DMS53 (cell line): ENCODE measurements around the gene COG7.
"Not testable (repeated sequence)": the region's sequence is repeated elsewhere in the genome, so short reads cannot be mapped to it uniquely, and the experiment has no call there.

Experiments used
- DNase-seq: peaks from one replicate; lab custom pipeline; 2025; lab: John Stamatoyannopoulos, UW

The COG7 gene

DNA sequence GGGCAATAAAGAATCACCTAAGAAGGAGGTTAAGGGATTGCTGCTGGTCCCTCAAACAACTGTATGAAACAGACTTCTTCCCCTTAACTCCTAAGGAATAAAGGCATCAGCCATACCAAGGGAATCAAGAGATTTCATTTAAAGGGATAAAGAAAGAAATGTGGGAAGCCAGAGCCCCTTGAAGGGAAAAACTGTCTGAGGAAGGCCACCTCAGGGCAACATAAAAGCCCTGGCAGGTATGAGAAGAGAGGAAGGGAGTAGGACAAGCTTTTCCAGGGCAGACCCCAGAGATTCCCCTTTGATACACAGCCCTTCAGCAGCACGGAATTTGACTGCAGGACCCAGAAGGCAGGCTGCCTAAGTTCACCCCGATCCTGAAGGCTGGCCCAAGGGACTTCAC is 43.5 kb downstream of the COG7 start:
- no peak for DNase-seq

DNA sequence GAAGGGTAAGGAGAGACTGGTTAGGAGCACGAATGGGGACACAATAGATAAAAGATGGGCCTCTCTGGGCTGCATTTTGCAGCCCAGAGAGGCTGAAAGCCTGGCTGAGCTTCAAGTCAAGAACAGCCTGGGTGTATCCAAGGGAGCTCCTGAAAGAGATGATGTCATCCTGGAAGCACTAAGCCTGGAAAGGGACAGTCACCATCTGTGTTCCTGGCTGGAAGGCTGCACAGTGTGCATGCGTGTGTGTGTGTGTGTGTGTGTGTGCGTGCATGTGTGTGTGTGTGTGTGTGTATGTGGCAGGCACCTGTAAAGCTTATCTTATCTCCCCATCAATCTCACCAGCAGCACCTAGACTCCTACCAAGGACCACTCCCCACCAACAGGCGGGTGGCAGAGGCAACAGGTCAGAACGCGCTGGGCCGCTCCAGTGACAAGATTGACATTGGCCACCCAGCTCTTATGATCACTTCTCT is 44.1 kb downstream of the COG7 start:
- DNase-seq = peak; percentile 86

DNA sequence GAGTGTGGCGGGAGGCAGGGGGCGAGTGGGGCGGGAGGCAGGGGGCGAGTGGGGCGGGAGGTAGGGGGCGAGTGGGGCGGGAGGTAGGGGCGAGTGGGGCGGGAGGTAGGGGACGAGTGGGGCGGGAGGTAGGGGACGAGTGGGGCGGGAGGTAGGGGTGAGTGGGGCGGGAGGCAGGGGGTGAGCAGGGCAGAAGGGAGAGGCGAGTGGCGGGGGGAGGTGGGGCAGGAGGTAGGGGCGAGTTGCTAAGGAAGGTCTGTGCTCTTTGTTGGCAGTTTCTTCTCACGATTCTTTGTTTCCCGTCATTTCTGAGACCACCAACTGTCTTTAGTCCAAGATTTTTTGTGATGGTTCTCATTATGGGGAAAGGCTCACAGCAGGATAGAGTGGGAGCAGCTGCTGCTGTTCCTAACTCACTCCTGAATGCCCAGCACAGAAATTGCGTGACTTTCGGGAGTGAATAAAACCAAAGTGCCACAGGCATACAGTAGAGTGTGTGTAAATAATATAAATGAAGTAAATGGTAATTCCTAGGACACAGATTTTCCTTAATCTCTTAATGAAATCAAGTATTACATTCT is 44.7 kb downstream of the COG7 start:
- DNase-seq = no peak

DNA sequence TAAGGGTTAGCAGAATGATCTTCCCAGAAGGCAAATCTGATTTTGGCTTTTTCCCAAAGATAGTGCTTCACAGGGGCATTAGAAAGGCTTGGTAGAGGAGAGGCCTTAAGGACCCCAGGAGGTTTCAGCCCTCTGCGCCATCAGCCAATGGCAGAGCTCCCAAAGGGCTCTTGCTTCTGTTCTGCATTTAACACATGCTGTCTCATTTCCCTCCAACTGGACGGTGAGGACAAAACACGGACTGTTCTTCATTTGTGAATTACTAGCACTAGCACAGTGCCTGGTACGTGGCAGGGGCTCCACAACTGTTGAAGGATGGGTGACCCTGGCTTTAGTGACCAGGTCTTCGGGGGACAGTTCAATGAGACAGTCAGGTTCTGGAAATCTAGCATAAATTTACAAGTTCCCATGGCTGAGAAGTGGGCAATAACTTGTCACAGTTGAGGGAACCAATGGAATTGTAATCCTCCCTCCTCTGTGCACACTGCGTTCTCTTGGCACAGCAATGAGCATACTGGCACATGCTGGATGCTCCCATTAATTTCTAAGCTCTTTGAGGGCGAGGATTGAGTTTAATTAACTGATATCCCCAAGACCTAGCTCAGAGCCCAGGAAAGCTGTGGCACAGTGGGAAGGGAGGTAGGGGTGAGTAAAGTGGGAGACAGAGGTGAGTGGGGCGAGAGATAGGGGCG is 45.4 kb downstream of the COG7 start:
- DNase-seq = no peak

DNA sequence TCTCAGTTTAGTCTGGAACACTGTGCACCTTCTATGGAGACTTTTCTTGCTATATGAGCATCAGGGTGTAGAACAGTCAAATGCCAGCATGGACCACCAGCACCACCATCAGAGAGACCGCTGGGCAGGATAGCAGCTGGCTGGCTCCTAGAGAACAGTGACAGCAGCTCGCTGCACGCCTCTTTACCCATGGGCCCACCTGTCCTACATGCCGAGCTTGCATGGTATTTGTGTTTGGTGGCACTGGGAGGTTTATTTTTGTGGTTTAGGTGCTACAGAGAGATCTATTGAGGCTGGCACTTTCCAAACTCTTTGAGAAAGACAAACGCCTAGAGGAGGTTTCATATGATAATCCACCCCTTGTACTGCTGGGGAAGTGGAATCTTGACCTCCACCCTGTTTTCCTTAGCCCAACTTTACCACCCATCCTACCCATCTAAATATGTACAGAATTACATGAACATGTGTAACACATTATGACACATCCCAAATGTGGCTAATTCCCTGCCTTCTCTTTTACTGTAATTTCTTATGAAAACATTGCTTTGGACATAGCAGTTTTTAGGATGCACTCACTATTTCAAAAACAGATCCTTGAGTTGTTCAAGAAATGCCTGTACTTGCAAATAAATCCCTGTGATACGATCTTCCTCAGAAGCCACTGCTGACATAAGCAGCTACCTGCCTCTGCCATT is 46.3 kb downstream of the COG7 start:
- DNase-seq = no peak

DNA sequence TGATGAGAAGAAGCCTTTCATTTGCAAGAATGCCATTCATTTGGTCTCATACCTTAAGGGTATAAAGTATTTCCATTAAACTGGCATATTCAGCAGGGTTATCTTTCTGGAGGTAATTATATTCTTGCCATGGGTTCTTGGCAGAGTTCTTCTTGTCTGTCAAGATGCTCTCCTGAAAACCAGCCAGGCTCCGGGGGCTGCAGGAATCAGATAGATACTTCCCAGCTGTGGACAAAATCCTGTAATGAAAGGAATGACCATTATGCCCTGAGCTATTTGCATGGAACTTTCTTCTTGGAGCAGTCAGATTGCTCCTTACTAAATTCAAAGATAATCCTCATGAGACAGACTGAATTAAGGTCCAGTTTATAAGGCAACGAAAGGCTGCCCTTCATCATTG is 47.0 kb downstream of the COG7 start:
- no peak for DNase-seq

DNA sequence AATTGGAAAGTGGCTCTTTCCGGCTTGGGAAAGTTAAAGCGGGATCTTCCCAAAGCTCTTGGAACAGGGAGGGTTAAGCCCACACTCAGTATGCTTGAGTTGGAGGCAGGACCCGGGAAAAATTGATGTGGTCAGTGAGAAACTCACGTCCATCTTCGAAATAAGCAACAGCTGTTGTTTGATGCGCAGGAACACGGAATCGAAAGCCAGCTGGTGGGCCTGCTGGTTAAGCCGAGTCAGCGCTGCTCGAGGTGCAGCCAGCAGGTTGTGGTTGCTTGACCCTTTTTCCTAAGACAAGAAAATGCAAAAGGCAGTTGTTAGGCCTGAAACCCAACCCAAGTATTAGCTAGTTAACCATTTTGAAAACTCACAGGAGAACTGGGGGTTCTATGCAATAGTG is 49.4 kb downstream of the COG7 start:
- DNase-seq = no peak

DNA sequence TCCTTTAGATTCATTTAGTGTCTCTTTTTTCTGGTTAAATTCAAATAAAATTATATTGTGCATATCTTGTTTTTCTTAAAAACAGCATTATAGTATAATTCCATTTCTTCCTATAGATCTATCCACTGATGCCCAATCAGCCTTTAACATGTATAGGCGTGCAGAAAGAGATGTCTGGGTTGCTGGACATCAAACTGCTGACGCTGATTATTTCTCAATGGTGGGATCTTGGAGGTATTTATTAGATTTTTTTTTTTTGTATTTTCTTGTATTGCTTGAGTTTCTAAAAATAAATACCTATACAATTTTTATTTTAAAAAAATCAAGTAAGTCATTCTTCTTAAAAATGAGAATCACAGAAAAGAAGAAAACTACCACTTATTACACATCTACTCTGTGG is 50.9 kb downstream of the COG7 start:
- no peak for DNase-seq

DNA sequence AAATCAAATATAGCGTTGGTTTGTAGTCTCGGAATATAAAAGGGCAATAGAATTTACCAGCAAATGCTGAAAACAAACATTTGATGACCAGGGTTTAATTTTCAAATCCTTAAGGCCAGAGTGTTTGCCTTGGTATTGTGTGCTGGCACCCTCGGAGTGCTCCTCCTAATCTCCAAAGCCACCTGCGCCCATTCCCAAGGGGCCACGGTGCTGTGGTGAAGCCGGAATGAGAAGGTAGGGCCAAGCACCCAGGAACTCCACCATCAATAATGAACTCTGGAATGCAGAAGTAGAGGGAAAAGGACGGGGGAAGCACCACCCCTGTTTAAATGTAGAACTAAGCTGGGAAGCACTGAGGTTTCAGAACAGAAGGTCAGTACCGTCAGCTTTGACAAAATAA is 51.9 kb downstream of the COG7 start:
- DNase-seq = no peak

DNA sequence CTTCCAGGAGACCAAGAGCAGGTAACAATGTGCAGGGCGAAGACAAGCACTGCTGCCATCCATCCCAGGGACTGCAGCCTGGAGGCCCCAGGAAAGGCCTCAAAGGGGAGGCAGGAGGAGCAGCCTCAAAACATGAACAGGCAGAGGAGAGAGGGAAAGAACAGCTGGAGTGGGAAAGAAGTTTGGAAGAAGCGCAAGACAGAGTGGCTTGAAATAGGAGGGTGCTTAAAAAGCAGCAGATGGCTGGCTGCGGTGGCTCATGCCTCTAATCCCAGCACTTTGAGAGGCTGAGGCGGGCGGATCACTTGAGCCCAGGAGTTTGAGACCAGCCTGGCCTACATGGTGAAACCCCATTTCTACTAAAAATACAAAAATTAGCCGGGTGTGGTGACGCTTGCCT is 52.5 kb downstream of the COG7 start:
- DNase-seq = not testable (repeated sequence)

DNA sequence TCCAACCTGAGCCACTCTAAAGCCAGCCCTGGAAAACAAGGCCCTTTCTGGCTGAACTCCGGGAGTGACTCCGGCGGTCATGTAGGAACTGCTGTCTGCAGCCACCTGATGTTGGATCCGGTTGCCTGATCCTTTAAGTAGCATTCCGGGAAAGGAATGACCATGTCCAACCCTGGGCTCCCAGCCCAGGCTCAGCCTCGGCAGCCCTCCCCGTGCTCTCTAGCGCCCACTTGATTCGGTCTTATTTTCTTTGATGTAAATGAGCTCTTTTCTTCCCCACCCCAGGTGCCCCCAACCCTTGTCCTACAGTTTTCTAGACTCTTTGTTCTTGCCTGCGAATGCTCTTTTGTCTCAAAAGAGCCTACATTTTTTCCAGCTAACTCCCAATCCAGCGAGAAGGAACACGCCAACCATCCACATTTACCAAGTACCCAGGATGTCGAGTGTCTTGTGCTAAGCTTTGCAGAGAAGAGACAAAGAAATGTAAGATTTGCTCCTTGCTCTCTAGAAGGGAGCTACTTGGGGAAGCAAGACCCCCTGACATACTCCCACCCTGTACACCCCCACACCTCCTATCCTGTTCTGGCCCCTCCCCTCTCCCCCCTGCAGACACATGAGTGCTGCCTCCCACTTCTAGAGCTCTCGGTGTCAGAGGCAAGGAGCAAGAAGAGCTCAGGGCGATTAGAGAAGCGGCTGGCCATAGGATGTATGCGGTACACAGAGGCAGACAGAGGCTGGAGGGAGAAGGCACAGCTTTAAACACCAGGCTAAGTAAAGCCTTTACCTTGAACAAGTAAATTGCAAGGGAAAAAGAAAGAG is 53.8 kb downstream of the COG7 start:
- DNase-seq = no peak

DNA sequence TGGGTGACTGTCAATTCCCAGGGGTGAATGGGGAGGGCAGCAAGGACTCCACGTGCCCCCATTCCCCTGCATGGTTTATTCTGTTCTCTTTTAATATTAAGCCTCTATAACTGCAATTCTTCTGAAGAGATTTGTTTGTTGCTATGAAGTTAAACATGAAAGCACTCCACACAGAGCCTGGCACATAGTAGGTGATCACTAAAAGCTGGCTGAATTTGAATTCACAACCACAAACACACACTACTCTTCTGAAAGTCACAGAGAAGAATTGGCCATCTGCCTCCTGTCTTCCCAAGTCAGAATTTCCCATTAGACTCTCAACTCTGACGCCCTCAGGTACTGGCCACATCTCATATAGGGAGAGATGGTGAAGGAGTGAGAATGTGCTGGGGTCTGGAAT is 55.5 kb downstream of the COG7 start:
- no peak for DNase-seq

DNA sequence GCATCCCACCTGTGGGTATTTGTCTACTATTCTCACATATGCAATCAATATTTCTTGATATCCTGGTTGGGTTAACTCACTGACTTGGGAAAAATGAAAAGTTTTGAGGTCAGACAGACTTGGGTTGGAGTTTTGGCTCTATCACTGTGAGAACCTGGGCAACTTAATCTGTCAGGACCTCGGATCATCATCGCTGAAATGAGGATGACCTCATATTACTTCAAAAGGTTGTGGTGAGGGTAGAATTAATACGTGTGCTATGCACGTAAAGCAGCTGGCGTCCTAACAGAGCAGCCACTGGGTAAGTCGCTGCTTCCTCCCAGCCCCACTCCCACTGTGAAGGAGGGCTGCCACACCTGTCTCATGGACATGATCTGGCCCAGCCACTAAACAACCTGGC is 57.3 kb downstream of the COG7 start:
- no peak for DNase-seq

DNA sequence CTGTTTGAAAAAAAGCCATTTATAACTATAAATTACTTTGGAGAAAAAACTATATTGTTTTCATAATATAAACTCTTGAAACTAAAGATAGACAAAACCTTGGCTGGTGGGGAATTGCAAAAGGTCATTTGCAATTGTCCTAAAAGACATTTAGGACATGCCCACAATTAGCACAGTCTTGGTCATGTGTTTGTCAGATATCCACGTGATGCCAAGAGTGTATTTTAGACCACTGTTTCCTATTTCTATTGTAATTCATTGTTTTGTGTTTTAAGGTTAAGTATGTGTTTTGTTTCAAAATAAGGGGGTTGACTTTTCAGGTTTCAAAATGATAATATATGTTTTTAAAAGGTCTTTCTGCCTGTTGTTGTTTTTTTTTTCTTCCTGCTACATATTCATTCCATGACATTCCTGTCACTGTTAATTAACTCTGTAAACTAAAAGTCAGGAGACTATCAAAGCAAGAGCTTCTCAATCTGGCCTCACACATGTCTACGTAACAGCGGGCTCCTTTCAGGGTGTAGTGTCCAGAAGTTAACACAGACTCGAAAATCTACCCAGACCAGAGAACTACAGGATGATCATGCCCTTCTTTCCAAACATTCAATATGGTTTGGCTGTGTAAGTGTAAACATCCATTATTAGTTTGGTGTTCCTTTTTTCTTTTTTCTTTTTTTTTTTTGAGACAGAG is 58.7 kb downstream of the COG7 start:
- no peak for DNase-seq

DNA sequence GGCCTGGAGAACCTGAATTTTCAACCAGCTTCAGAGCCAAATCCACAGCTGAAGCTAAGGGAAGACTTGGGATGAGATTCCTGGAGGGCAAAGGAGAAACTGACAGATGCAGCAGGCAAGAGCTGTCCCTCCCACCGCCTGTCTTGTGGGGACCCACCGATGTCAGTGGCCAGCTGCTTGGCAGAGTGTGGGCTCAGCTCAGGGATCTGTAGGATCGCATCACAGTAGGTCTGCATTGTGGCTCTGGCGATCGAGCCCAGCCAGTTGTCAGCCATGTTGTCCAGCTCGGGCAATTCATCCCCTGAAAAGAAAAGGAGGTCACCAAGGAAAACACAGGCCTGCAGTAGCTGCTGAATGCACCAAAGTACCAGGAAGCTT is 60.8 kb downstream of the COG7 start:
- DNase-seq = no peak

DNA sequence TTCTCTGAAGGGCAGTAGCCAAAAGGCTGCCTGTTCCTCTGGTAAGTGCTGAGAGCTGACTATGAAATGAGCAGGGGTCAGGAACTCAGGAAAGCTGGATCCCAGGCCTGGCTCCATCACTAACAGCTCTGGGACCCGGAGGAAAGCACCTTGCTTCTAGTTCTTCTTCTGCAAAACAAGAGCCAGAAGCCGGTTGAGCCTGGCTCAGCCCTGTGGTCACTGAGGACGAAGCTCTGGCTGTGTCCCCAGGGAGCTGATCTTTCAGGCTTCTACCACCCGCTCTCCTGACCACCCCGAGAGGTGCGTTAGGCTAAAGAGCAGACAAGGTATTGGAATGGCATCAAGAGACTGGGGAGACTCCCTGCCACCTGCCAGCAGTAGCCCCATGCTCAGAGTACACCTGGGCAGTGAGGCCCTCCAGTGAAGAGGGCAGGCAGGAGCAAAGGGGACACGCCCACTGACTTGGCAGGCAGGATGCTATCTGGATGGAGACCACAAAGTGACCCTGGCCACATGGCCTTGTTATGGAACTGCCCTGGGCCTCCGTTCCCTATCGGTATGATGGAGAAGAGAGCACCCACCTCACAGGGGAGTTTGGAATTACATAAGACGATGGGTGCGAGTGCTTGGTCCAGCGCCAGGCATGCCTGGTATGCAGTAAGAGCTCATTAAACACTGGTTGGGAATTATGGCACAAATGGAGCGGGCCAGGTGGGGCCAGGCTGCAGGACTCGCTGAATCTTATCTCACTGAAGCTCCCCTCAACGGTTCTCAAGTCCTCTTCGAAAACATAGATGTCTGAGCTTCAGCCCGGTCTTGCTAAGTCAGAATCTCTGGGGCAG is 61.4 kb downstream of the COG7 start:
- DNase-seq = no peak

DNA sequence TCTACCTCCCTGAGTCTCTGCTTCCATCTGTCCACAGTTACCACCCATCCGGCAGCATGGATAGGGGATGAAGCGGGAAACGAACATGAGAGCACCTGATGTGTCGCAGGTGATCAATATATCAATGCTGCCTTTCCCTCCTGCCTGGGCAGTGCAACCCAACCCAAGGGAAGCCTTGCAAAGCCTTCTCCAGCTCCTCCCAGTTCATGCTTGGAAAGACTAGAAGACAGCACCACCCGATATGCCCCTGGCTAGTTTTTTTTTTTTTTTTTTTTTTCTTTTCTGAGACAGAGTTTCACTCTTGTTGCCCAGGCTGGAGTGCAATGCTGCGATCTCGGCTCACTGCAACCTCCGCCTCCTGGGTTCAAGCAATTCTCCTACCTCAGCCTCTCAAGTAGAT is 63.1 kb downstream of the COG7 start:
- DNase-seq = not testable (repeated sequence)

DNA sequence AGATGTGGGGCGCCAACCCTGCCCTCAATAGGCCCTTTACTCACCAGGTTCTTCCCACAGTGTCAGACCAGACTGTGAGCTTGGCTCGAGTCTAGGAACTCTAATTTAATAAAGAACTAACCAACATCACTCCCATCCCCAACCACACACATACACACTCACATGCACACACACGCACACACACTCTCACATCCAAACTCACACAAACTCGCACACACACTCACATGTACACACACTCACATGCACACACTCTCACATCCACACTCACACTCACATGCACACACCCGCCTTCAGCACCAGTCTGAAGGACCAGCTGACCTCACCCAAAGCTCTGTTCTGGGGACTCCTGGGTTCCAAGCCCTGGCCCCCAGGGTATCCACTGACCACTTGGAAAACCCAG is 63.8 kb downstream of the COG7 start:
- DNase-seq = no peak

DNA sequence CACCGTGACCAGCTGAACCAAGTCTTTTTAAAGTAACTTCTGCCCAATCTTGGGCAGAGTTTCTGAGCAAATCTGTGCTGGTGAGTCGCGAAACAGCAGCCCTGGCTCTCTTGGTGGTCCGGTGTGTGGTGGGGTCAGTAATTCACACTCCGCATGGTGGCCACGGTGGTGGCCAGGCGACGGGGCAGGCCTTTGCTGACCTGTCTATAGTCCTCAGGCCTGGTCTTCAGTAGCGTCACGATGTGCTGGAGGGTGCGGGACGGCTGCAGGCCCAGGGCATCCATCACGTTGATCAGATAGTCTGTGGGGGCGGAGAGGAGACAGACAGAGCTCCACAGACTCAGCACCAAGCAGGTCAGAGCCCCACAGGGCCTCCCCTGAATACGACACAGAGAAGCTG is 64.2 kb downstream of the COG7 start:
- DNase-seq = no peak

DNA sequence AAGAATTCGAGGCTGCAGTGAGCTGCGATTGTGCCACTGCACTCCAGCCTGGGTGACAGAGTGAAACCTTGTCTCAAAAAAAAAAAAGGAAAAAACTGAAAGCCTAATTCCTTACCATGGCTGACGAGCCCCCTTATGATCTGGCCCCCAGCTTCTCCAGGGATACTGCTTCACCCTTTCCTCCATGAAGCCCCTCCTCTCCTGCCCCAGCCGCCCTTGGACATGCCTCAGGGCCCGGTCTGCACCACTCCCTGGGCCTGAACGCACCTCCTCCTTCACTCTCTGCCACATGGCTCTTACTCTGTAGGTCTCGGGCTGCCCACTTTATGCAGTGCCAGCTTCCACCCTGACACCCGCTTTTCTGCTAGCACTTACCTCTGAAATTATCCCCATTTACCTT is 65.3 kb downstream of the COG7 start:
- DNase-seq = no peak

DNA sequence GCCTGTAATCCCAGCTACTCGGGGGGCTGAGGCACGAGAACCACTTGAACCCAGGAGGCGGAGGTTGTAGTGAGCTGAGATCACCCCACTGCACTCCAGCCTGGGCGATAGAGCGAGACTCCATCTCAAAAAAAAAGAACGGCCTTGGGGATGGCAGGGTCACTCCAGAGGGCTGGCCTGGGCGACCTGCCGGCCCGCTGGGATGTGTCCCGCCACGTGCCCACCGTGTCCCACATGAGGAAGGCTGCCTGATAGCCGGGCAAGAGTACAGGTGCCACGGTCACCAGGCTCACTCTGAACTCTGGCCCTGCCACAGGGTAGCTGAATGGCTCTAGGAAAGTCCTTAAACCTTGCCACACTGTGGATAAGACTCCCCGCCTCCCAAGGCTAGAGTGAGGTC is 67.5 kb downstream of the COG7 start:
- no peak for DNase-seq
